SU-DHL-6 (cell line): ENCODE results near the gene CCDC70.
A peak's percentile ranks its signal among the peaks of the same experiment; 100 is the strongest.

Source experiments
- CTCF ChIP-seq: fragments of 200-600 bp; sonication (generic); IDR thresholded peaks from one replicate; pipeline ENCODE4 v1.5.1; 2017; ENCODE audit warnings: antibody characterized with exemption, mild to moderate bottlenecking, low read length, moderate library complexity; ENCODE audit not compliant: insufficient read depth, poor library complexity, severe bottlenecking
- EZH2phosphoT487 ChIP-seq: fragments of 200-600 bp; sonication (generic), shearing (Covaris generic); conservative IDR thresholded peaks from 2 replicates; pipeline ENCODE4 v1.6.1; 2018; ENCODE audit warnings: mild to moderate bottlenecking, antibody characterized with exemption, low read length, moderate library complexity, mixed read lengths

DNA sequence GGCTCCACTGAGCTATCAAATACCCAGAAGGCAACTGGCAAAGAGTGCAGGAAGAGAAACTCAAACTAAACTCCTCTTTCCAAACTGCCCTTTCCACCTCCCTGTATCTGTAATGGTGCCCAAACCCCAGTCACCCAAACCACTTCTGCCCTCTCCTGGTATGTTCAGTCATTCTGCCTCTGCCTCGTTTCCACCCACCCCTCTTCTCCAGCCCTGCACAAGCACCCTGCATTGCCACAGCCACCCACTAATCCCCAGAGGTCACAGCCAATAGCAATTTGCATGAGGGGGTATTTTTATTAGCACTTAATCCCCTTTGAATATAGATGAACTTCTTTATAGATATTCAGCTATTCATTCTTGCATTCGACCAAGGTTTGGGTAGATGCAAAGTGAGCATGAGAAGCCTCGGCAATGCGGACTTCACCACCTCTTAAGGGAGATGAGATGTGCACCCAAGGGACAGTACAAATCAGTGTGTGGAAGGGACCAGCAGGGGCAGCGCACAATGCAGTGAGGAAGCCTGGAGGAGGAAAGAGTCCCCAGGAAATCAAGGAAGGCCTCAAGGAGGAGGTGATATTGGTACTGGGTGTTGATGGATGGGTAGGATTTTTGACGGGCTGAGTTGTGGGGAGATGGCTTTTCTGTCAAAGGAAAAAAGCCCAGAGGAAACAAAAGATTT, 29.2 kb upstream of the CCDC70 start:
- peak; percentile 17 for TF ChIP-seq CTCF
- no peak for TF ChIP-seq EZH2phosphoT487
